ENCODE results near the gene TRIM56.

- TF ChIP-seq POLR2AphosphoS5 (IDR thresholded peaks at IDR 0.05; ENCODE audit: low read depth, low read length) (no peak), TAF1 (IDR thresholded peaks at IDR 0.05; ENCODE audit: borderline replicate concordance, insufficient read depth, low read length) (no peak), REST (IDR thresholded peaks at IDR 0.05; ENCODE audit: insufficient read depth in 1 of 2, low read depth in 2 of 2, low read length in 2 of 2) (no peak), SIN3A (IDR thresholded peaks at IDR 0.05; ENCODE audit: borderline replicate concordance, insufficient read depth, low read length) (no peak), FOXP2 (optimal IDR thresholded peaks at IDR 0.05; ENCODE audit: borderline replicate concordance, extremely low read depth, extremely low read length, insufficient read depth) (no peak)
Observed at GRCh38 chr7:101120315-101120714, 35.0 kb downstream of the TRIM56 start.

Measured in PFSK-1 (cell line).